GM19468 (cell line): ENCODE measurements around the gene CRYGC.

Experiments
- ATAC-seq: cut with Tn5 transposase; IDR thresholded peaks from one replicate; pipeline ENCODE4 v1.9.1; 2021; ENCODE audit warnings: mild to moderate bottlenecking, moderate library complexity, moderate number of reproducible peaks; ENCODE audit not compliant: unreplicated experiment; ENCODE audit errors: extremely low read depth

CRYGC gene

DNA sequence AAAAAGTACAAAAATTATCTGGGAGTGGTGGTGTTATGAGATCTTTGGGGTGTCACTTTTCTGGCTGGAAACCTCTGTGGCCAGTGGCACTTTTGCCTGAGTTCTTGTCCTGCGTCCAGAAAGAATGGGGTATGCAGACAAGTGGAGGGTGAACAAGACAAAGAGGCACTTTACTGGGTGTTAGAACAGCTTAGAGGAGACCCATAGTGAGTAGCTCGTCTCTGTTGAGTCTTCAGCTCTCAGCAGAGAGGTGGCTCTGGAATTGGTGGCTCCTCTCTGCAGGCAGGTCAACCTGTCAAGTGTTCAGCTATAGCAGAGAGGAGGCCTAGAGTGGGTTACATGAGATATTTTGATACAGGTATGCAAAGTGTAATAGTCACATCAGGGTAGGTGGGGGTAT, 31.4 kb downstream of the CRYGC start:
- no peak for ATAC-seq

- ATAC-seq: no peak
Observed at GRCh38 chr2:208097801-208098200, 31.8 kb downstream of the CRYGC start.

DNA sequence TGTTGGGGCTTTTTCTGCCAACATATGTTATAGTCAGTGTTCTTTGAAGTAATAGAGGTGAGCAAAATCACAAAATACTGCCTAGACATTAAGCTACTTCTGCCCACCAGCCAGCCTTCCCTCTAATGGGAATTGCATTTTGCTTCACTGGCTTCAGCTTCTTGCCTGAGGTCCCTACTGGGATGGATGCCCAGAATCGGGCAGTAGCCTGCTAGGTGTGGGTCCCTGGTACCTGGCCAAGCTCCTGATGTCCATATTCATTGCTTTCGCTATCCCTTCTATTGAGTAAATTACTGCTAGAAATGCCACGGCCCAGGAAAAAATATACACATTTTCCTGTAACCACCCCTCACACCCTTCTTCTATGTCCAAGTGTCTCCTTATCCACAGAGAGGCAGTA, 32.3 kb downstream of the CRYGC start:
- ATAC-seq: no peak

DNA sequence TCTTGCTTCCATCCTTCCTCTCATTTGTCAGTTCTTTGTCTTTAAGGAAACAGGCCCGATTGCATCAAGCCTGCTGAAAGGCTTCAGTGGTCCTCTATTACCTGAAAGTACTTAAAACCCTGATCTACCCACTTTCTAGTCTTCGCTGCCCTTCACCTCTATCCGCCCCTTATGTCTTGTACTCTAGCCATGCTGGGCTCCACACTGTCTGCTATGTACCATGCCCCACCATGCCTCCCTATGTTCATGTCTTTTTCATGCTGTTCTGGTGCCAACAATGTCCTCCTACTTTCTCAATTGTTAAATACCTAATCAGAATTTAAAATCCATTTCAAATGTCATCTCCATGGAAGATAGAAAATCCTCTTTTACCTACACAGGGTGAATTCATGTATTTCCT, 33.5 kb downstream of the CRYGC start:
- no peak for ATAC-seq

DNA sequence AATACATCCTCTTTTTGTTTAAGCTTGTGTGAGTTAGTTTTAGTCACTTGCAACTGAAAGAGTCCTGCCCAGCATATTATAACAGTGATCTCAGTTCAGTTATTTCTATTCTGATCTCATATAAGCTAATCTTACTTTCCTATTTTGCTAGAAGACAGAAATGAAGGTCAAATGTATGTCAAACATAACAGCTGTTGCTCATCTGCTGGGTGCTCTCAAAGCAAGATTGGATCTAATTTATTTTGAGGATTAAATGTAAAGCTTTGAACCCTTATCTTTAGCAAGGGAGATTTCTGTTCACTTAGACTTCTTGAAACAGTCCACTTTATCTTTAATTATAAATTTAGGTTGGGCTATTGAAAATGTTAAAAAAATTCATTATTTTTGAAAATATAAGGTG, 36.5 kb downstream of the CRYGC start:
- ATAC-seq: no peak

DNA sequence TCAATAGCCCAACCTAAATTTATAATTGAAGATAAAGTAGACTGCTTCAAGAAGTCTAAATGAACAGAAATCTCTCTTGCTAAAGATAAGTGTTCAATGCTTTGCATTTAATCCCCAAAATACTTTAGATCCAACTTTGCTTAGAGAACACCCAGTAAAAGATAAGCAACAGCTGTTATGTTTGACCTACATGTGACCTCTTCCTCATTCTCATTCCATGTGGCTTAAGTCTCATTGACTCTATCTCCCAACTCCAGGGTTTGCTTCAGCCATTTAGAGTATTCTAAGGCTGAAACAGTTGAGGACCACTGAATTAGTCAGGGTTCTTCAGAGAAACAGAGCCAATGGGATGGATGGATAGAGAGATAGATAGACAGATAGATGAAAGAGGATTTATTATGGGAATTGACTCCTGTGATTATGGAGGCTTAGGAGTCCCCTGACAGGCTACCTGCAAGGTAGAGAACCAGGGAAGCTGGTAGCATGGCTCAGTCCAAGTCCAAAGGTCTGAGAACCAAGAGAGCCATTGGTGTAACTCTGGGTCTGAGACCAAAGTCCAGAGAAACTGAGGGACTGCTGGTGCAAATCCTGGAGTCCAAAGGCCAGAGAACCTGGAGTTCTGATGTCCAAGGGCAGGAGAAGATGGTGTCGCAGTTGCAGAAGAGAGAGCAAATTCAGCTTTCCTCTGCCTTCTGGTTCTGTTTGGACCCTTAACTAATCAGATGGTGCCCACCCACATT, 37.4 kb downstream of the CRYGC start:
- no peak for ATAC-seq

DNA sequence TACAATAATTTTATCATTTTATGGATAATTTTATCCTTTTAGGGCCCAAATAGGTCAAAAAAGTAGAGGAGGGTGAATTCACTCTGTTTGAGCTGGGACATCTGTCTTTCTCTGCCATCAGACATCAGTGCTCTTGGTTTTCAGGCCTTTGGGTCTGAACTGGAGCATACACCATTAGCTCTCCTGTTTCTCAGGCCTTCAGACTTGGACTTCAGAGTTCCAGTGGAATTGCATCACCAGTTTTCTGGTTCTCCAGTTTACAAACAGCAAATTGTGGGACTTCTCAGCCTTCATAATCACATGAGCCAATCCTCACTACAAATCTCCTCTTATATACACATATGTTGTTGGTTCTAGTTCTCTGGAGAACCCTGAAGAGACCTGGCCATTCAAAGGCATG, 39.2 kb downstream of the CRYGC start:
- ATAC-seq: no peak

DNA sequence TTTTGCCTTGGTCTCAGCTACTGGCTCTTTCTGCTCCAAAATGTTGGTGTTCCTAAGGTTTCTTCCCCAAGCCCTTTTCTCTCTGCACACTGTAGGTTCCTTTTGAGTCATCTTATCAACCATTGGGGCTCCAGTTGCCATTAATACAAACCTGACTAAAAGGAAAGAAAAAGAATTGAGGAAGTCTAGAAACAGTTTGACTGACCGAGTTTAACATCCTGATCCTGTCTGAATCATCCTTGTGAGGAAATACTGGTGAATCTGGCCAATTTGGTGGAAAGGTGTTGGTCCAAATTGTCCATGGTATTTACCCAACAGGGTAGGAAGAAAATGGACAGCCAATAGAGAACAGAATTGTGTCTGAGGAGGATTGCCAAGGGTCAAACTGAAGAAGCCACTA, 43.6 kb downstream of the CRYGC start:
- ATAC-seq: no peak

- ATAC-seq: no peak
Observed at GRCh38 chr2:208083807-208084206, 45.8 kb downstream of the CRYGC start.
